ENCODE data around the gene CCDC124.
A peak's percentile ranks its signal among the peaks of the same experiment; 100 is the strongest.

The CCDC124 gene

GRCh38 chr19:17933414-17934129, 757 bp downstream of the CCDC124 start:
- no peak for DNase-seq (ENCODE audit: extremely low read depth in 1 of 2, low read depth in 1 of 2)

- no peak for DNase-seq (ENCODE audit: extremely low read depth in 1 of 2, low read depth in 1 of 2)
These were observed 3.6 kb downstream of the CCDC124 start for GRCh38 chr19:17936379-17936778.

- no peak for DNase-seq (ENCODE audit: extremely low read depth in 1 of 2, low read depth in 1 of 2)
These were observed 4.6 kb downstream of the CCDC124 start for GRCh38 chr19:17937371-17937900.

GRCh38 chr19:17938092-17938845, 5.5 kb downstream of the CCDC124 start:
- DNase-seq (ENCODE audit: extremely low read depth in 1 of 2, low read depth in 1 of 2) = peak; percentile 66 to 76

DNA sequence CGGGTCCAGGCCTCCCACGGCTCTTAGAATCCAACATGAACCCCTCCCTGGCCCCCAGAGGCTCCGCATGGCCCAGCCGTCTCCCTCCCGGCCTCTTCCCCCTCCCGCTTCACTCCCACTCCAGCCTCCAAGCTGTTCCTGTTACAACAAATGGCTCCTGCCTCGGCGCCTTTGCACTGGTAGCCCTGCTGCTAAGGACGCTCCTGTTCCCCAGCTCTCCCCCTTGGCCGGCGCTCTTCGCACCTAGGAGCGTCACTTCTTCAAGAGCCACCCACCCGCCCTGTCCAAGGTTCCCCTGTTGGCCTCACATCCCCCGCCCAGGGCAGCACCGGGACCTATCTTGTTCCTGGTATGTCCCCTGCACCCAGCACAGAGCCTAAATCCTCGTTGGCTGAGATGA, 9.4 kb downstream of the CCDC124 start:
- DNase-seq (ENCODE audit: extremely low read depth in 1 of 2, low read depth in 1 of 2) = no peak

- DNase-seq (ENCODE audit: extremely low read depth in 1 of 2, low read depth in 1 of 2) = no peak
These were observed 9.9 kb downstream of the CCDC124 start for GRCh38 chr19:17942582-17943273.

DNA sequence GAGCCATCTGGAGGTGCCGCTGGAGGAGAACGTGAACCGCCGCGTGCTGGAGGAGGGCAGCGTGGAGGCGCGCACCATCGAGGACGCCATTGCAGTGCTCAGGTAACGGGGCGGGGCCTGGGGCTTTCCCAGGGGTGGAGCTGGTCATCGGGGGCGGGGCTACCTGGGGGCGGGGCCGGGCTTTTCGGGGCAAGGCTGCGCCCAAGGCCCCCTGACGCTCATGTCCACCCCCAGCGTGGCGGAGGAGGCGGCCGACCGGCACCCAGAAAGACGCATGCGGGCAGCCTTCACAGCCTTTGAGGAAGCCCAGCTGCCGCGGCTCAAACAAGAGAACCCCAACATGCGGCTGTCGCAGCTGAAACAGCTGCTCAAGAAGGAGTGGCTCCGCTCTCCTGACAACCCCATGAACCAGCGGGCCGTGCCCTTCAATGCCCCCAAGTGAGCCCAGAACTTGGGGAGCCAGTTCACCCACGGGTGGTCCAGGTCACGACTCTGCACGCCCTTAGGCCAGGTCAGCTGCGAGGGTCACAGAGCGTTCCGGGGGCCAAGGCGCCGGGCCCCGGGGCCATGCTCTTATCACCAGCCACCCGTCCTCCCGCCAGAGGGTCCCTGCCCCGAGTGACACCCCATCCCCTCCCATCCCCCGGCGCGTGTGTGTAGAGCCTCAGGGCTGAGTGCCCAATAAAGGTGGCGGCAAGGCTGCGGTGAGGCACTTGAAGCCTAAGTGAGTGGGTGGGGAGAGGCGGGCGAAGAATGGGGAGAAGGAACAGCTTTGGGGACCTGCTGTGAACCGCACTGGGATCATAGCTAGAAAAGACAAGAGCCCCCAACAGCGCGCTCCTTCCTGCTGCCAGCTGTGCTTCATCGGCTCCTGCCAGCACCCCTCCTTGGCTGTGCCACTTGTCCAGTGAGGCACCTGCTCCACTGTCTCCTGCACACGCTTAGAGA, 10.7 kb downstream of the CCDC124 start:
- no peak for DNase-seq (ENCODE audit: extremely low read depth in 1 of 2, low read depth in 1 of 2)

- DNase-seq (ENCODE audit: extremely low read depth in 1 of 2, low read depth in 1 of 2) = no peak
These were observed 11.5 kb downstream of the CCDC124 start for GRCh38 chr19:17944301-17944700.

DNA sequence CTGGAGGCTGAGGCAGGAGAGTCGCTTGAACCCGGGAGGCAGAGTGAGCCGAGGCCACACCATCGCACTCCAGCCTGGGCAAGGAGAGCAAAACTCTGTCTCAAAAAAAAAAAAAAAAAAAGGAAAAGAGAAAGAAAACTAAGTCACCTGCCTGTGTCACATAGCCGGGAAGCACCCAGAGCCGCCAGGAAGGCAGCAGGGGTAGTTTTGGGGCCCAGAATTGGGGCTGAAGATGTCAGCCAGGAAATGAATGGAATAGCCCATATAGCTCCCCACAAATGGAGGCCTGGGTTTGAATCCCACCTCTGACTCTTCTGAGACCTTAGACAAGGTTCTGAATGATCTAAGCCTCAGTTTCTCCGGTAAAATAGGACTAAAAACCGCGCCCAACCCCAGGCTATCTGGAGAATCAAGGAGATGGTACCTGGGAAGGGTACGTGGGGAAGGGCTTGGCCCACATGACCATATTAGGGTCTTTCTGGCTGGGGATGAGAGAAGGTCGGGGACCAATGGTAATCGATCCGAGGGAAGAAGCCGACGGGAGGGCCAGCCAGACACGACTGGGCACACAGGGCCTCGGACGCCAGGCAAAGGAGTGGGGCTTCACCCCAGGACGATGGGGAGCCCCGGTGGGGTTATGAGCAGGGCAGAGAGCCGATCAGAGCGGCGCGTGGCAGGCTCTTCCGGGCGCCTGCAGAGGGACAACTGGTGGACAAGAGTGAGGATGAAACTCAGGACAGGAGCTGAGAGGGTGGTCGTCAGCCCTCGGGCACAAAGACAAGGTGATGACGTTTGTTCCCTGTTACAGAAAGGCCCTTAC, 14.4 kb downstream of the CCDC124 start:
- DNase-seq (ENCODE audit: extremely low read depth in 1 of 2, low read depth in 1 of 2) = no peak

- DNase-seq (ENCODE audit: extremely low read depth in 1 of 2, low read depth in 1 of 2) = peak; percentile 84 to 96
These were observed 15.1 kb downstream of the CCDC124 start for GRCh38 chr19:17947815-17948513.

DNA sequence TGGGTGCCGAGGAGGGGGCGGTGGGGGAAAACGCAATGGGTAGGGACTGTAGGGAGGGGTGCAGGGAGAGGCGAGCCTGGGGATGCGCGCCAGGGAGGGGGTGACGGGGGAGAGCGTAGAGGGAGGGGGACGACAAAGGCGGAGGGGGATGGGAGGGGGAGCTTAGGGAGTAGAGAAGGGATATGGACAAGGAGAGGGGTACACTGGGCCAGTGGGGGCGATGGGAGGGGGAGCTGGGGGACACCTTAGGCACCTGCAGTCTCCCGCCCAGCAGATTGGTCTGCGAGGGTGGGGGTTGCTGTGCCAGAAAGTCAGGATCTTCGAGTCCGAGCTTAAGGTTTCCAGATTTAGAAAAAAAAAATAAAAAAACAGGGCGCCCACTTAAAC, 15.7 kb downstream of the CCDC124 start:
- DNase-seq (ENCODE audit: extremely low read depth in 1 of 2, low read depth in 1 of 2) = no peak

GRCh38 chr19:17948931-17949930, 16.4 kb downstream of the CCDC124 start:
- DNase-seq (ENCODE audit: extremely low read depth in 1 of 2, low read depth in 1 of 2) = no peak

GRCh38 chr19:17949956-17950309, 17.1 kb downstream of the CCDC124 start:
- DNase-seq (ENCODE audit: extremely low read depth in 1 of 2, low read depth in 1 of 2) = no peak

GRCh38 chr19:17950310-17951156, 17.7 kb downstream of the CCDC124 start:
- peak in 1 of 2 donors; percentile 20 for DNase-seq (ENCODE audit: extremely low read depth in 1 of 2, low read depth in 1 of 2)

- DNase-seq (ENCODE audit: extremely low read depth in 1 of 2, low read depth in 1 of 2) = no peak
These were observed 18.6 kb downstream of the CCDC124 start for GRCh38 chr19:17951157-17951989.
